ENCODE results near the gene RNF183.
"Not testable (repeated sequence)": the region's sequence is repeated elsewhere in the genome, so short reads cannot be mapped to it uniquely, and the experiment has no call there.

The RNF183 gene

DNA sequence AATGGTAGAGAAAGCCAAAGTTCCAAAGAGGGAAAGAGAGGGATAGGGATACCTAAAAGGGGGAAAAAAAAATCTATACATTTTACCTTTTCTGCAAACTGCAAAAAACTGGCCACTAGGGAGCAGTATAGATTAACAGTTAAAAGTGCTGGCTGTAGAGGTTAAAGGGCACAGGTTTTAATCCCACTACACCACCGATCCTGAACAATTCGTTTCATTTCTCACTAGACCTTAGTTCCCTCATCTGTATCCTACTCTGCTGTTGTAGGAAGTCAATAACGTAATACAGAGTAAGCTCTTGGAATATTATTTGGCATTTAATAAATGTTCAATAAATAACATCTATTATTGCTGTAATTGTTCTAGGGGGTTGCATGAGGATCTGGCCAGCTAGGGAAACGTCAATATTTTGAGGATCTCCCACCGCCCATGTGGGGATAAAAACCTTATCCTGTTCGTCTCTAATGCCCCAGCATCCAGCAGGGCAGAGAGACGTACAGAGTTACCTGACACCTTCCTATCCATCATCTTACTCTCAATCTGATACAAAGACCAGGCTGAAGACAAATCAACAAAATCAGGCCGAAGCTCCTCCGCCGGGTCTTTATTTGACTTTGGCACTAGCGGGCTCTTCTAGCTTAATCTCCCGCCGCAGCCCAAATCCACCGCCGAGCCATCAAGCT lies 28.6 kb downstream of the RNF183 start:
- peak; percentile 64 for DNase-seq

DNA sequence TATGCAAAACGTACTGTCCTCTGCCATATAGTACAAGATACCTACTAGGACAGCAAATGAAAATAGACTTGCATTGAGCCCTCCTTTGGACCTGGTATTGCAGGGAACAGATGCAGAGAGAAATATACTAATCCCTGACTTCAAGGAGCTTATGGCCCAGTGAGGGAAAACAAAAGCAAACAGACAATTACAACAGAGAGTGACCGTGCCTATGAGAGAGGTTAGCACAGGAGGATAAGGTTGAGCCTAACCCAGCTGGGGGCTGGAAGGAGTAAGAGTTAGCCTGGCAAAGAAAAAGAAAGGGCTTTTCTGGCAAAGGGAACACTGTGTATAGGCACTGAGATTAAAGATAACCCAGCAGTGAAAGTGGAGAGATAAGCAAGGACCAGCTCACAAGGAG lies 33.3 kb downstream of the RNF183 start:
- DNase-seq = no peak

DNA sequence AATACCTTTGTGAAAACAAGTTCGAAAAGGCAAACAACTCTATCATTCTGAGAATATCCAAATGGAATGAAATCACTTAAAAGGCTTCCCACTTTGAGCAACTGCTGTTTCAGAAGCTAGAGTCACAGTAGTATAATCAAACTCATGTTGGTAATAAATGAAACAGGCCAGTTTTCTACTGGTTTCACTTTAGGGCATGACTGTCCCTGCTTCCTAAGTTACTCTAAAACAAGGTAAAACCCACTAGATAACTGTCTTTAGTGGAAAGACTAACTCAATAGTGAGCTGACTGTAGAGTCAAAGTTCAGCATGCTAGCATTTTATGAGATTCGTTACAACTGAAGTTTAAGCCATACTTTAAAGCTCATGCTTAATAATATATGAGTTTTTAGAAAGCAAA lies 33.8 kb downstream of the RNF183 start:
- no peak for DNase-seq

DNA sequence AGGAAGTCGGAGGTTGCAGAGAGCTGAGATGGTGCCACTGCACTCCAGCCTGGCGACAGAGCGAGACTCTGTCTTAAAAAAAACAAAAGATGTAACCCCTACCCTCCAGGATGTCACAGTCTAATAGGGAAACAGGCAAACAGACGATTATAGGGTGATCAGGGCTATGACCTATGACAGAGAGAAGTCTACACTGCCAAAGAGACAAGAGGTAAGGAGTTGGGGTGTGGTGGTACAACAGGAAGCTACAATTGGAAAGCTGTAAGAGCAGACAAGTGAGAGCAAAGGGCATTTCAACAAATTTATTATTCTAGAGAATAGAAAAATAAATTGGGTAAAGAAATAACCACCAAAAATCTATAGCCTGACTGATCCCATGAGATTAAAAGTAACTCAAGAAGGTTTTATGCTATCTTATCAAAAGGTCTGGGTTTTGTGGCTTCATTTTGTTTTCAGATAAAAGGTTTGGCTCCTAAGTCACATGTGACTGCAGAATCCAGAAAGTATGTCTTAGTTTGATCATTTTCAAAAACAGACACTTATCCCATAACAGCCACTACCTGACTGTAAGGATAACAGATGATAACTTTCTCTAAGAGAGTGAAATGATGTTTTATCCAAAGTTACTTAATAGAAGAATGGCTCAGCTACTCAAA lies 35.1 kb downstream of the RNF183 start:
- no peak for DNase-seq

DNA sequence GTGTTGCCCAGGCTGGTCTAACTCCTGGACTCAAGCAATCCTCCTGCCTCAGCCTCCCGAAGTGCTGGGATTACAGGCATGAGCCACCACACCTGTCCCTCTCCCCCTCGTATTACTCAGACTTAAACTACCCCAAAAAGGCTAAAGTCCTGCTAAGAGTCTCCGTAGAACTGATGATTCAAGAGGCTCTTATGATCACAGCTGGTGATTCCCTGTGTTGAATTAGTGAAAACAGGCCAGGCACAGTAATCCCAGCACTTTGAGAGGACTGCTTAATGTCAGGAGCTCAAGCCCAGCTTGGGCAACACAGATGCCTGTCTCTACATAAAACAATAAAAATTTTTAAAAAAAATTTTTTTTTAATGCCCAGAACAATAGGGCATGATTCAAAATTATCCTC lies 37.0 kb downstream of the RNF183 start:
- no peak for DNase-seq

DNA sequence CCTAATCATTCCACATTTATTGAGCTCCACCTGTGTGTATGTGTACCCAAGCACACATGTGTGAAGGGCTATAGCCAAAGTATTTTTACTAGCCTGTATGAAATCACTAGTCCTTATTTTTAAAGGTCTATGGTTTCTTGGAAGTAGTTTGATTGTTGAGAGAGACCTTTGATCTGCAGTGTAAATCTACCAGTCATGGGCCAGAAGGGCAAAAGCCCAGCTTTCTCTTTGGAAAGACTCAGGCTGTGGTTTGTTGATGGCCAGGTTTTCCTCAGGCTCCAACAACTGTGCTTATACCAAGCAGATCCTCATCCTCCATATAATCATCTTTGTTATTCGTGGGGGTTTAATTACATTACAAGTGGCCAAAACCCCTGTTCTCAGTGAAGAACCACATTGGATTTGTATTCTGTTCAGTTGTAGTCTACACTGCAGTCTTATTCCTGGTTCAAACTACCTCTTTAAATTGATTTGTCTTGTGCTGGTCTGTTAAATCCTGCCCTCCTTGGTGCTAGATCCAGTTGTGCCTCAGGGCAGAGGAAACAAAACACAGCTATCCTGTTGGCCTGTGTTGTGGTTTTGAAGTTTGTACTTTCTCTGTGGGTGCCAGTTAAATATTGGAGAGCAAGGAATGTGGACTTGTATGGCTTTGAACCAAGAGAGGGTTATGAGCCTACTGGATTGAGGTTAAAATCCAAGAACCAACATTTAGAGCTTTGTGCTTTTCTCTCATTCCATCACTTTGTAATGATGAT lies 41.1 kb downstream of the RNF183 start:
- DNase-seq = no peak

DNA sequence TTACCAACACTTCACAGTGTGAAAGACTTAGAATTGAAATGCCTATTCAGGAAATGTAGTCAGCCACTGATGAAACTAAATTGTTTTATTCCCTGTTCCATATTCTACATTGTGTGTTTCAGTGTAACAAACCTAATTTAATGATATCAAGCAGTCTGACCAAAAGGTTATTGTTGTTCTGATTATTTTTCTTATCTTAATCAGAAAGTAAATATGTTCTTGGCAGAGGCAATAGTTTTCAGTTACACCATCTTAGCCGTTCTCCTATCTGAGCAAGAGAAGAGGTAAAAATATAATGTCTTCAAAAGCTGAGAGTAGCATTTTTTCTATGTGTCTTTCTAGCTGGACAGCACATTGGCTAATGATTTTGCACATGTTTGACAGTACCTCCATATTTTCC lies 44.9 kb downstream of the RNF183 start:
- no peak for DNase-seq

DNA sequence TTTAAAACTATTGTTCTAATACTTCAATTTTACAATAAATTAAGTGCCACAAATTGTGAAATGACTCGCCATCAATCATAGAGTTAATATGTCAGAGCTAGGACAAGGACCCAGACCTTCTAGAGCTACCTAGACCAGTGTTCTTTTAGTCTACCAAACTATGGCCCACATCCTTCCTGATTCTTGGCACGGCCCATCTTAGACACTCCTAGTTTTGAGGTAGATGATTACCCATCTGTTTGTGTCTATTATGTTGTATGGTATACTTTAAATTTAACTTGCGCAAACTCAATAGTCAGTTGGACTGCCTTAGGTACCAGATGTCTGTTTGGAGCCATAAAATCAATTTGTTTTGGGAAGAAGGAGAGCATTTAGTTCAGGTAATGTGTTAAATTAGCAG lies 45.3 kb downstream of the RNF183 start:
- no peak for DNase-seq

DNA sequence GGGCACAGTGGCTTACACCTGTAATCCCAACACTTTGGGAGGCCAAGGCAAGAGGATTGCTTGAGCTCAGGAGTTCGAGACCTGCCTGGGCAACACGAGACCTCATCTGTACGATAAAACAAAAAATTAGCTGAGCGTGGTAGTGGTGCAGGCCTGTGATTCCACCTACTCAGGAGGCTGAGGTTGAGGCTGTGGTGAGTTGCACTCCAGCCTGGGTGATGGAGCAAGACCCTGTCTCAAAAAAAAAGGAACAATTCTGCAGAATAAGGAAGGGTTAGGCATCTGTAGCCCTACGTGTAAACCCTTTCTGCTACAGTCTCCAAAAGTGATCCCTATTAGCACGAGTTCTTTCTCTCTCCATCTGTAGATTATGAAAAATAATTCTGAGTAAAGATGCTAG lies 47.7 kb downstream of the RNF183 start:
- DNase-seq = no peak

DNA sequence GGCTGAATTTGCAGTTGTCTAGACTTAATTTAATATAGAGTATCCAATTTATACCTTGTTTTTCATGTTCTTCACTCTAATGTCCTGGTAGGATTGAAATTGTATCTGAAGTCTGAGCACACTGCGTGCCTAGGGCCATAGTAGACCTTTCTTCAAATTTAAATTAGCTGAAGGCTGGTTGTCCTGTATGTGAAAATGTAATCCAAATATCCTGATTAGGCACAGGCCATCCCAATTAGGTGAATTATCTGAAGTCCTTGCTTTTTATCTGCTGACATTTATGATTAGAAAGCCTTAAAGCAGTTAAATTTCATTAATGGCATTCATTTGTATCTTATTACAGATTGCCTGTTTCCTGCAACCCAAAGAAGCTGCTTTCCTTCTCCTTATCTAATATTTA lies 48.2 kb downstream of the RNF183 start:
- DNase-seq = no peak

DNA sequence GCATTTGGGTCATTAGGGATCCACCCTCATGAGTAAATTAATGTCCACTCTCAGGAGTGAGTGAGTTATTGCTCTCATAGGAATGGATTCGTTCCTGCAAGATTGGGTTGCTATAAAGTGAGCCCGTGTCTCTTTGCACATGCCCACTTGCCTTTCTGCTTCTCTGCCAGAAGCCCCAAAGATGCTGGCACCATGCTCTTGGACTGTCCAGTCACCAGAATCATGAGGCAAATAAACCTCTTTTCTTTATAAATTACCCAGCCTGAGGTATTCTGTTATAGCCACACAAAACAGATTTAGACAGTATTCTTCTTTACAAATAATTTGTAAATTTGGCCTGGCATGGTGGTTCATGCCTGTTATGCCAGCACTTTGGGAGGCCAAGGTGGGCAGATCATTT lies 52.4 kb downstream of the RNF183 start:
- DNase-seq = no peak

DNA sequence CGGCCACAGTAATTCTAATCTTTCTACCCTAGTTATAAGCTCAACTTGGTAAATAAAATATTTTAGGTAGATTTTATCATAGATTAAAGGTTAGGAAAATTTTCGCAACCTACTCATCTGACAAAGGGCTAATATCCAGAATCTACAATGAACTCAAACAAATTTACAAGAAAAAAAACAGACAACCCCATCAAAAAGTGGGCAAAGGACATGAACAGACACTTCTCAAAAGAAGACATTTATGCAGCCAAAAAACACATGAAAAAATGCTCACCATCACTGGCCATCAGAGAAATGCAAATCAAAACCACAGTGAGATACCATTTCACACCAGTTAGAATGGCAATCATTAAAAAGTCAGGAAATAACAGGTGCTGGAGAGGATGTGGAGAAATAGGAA lies 53.5 kb downstream of the RNF183 start:
- not testable (repeated sequence) for DNase-seq

DNA sequence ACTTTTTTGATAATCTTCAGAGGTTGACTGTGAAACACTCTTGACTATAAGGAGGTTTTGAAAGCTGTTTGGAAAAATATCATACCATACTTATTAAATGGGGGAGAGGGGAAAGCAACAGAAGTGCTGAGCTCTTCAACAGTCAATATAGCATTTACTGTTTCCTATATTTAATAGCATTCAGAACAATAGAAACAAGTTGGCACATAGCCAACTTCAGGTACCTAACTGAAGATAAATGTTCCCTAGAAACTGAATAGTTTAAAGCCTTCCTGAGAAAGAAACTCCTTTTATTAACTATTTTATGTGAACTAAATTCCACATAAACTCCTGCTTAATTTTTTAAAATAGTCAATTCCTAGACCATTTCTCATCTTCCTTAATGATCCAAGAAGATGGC lies 55.5 kb downstream of the RNF183 start:
- DNase-seq = no peak
